Tracheal epithelial cell (primary cell): ENCODE data around the gene MED17. TPM values are rescaled to one million over a fixed set of nuclear protein-coding genes. Genes with fewer than 3 reads are reported as not detected.

Experiments
- total RNA-seq: library from RNA; depleted of rRNA; stranded (reverse); fragments of >200 nt; gene quantifications from 2 replicates; pipeline ENCODE4 v1.2.1, GENCODE V29; 2014

Gene MED17, protein sequence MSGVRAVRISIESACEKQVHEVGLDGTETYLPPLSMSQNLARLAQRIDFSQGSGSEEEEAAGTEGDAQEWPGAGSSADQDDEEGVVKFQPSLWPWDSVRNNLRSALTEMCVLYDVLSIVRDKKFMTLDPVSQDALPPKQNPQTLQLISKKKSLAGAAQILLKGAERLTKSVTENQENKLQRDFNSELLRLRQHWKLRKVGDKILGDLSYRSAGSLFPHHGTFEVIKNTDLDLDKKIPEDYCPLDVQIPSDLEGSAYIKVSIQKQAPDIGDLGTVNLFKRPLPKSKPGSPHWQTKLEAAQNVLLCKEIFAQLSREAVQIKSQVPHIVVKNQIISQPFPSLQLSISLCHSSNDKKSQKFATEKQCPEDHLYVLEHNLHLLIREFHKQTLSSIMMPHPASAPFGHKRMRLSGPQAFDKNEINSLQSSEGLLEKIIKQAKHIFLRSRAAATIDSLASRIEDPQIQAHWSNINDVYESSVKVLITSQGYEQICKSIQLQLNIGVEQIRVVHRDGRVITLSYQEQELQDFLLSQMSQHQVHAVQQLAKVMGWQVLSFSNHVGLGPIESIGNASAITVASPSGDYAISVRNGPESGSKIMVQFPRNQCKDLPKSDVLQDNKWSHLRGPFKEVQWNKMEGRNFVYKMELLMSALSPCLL
- total RNA-seq = 16.1 and 32.8 TPM in 2 replicates

DNA sequence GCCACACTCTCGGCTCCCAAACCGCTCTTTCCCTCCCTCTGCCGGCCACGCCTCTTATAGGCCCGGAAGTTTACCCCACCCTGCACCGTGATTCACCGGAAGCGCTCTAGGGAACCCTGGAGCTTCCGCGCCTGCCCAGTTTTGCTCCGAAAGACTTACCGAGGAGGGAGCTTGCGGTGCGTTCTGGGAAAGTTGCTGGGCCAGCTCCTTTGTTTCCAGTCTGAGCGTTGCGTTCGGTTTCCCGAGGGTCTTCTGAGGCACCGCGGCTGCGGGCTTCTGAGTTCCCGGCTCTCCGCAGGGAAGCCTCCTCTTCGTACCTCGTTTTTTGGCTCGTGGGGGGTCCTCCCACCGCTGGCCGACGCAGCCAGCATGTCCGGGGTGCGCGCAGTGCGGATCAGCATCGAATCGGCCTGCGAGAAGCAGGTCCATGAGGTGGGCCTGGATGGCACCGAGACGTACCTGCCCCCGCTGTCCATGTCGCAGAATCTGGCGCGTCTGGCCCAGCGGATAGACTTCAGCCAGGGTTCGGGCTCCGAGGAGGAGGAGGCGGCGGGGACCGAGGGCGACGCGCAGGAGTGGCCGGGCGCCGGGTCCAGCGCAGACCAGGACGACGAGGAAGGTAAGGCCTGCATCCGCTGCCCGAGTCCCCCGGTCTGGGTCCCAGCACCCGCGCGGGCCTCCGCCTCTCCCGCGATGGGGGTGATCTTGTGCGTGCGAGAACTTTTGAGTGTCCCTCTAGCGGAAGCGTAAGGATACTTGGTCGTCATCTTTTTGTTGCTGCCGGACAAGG lies at the start of gene MED17:
Gene MED17 (plus strand): TSS at position 138 of the 790 bp plus-strand sequence. CDS start 232 bp downstream, at position 370.

DNA sequence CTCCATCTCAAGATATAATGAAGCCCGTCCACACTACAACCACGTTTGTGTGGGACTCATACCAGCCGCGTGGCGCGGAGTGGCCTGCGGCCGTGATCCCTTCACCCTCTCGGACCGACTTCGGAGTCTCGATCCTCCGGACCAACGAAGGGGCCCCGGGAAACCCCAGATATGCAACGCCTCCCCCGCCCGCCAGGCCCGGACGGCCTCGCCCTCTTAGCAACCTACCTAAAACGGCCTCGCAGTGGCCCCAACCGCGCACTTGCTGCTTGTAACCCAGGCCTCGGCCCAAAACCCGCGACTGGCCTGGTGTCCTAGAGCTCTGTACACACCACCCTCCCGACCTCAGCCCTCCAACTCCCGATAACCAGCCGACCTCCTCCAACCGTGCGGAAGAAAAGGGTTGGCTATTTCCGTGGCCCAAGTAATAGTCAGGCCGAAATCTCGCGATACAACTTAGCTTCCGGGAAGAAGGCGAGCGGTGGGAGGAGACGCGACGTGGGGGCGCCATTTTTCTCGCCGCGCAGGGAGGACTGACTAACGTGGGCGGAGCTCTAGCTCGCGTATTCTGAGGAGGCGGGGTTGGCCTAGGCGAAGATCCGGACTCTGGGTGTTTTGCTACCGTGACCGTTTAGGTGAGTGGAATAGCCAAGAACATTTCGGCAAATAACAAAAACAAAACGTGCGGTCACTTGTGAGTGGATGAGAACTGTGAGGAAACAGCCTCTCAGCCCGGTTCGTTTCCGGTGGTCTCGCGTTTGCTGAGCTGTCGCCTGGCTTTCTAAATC lies 42.8 kb upstream of the MED17 start, which contains the start of the genes C11orf54 and TAF1D:
Gene C11orf54 (plus strand): TSS at position 579 of the 788 bp plus-strand sequence. CDS start 5,722 bp downstream, outside the sequence.
Gene TAF1D (minus strand): TSS at position 402 of the 788 bp plus-strand sequence. CDS start 2,191 bp downstream, outside the sequence.

DNA sequence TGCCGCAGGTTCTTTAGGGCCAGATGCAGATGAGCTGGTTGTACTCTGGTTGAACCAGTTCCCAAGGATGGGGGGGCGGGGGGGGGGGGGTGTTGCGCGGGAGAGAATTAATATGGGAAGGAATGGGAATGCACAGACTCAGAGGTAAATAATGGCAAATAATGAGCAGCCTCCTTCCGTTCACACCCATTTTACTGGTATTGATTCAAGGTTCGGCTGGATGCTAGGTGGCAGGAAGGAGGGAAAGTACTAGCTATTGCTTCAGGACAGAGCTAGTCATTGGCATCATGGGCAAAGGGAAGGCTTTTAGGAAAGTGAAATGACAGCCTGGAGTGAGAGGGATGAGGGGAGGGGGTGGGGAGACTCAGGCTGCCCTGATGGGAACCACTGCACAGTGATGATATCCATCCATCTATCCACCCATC lies 66.5 kb downstream of the MED17 start, which contains the start of gene VSTM5:
Gene VSTM5 (minus strand): TSS at position 25 of the 425 bp plus-strand sequence. CDS start 116 bp downstream, outside the sequence.

Other genes with a start within 250 kb of the MED17 start
- 1.9 and 10.9 TPM in 2 replicates for gene SMCO4, start 240.9 kb upstream of the MED17 start, total RNA-seq
- 8.4 and 9.6 TPM in 2 replicates for gene CEP295, start 122.6 kb upstream of the MED17 start, total RNA-seq
- 155 and 189 TPM in 2 replicates for gene TAF1D, start 42.8 kb upstream of the MED17 start, total RNA-seq
- gene C11orf54, start 42.6 kb upstream of the MED17 start, total RNA-seq = 16.1 and 32.8 TPM in 2 replicates
- gene VSTM5, start 66.3 kb downstream of the MED17 start, total RNA-seq = 2.4 TPM in 1 of 2 replicates, not detected in the other
- 0.21 and 2.2 TPM in 2 replicates for gene HEPHL1, start 237.1 kb downstream of the MED17 start, total RNA-seq